HepG2 (cell line): Measurements from ENCODE around the gene ALDOA. TPM values are rescaled to one million over a fixed set of nuclear protein-coding genes. Genes with fewer than 3 reads are reported as not detected.

Experiments used
- AGO2 ChIP-seq: fragments of 200-400 bp; formaldehyde crosslinking; optimal IDR thresholded peaks from 2 replicates; pipeline ENCODE3; 2017; ENCODE audit warnings: mild to moderate bottlenecking, low read depth, low read length, moderate library complexity
- FOSL2 ChIP-seq: sonication (generic); formaldehyde crosslinking; IDR thresholded peaks from 2 replicates; pipeline ENCODE4 v1.4.0; 2020; ENCODE audit warnings: missing genetic modification reagents
- FOXM1 ChIP-seq: sonication (generic); formaldehyde crosslinking; IDR thresholded peaks from 2 replicates; pipeline ENCODE4 v1.5.0; 2020; ENCODE audit warnings: missing genetic modification reagents
- HDAC2 ChIP-seq: sonication (generic); formaldehyde crosslinking; IDR thresholded peaks from 2 replicates; pipeline ENCODE4 v1.4.0; 2020; ENCODE audit warnings: missing genetic modification reagents
- ISX ChIP-seq: sonication (generic); formaldehyde crosslinking; conservative IDR thresholded peaks from 2 replicates; pipeline ENCODE4 v1.5.0; 2020; ENCODE audit warnings: missing genetic modification reagents
- KLF11 ChIP-seq: IDR thresholded peaks from 2 replicates; pipeline ENCODE4 v1.6.1; 2016; ENCODE audit warnings: missing compliant biosample characterization
- KLF6 ChIP-seq: IDR thresholded peaks from 2 replicates; pipeline ENCODE4 v1.8.0; 2016; ENCODE audit warnings: missing biosample characterization, missing genetic modification reagents
- NCOR1 ChIP-seq: fragments of 200-600 bp; sonication (generic); IDR thresholded peaks from 2 replicates; pipeline ENCODE4 v1.7.0; 2017; ENCODE audit warnings: antibody characterized with exemption, low read length, borderline replicate concordance
- SMC3 ChIP-seq: IDR thresholded peaks from 2 replicates; pipeline ENCODE4 v1.6.1; 2011; ENCODE audit warnings: low read length, improper control_type of control experiment
- TEAD3 ChIP-seq: optimal IDR thresholded peaks from 2 replicates; pipeline ENCODE3; 2016; ENCODE audit warnings: borderline replicate concordance
- USF2 ChIP-seq, 2 experiments: sonication (generic) in 1 of 2; formaldehyde crosslinking in 1 of 2; IDR thresholded peaks; 2 replicates each; pipeline versions ENCODE4 v1.5.1 to v1.6.1; 2011 to 2020; ENCODE audit warnings: borderline replicate concordance in 1 of 2, low read depth in 1 of 2, low read length in 1 of 2, mild to moderate bottlenecking in 1 of 2, missing genetic modification reagents in 1 of 2, moderate library complexity in 1 of 2
- ZBTB8A ChIP-seq: sonication (generic); formaldehyde crosslinking; IDR thresholded peaks from 2 replicates; pipeline ENCODE4 v1.4.0; 2020; ENCODE audit warnings: mild to moderate bottlenecking, low read depth, missing genetic modification reagents, borderline replicate concordance
- ZFP82 ChIP-seq: sonication (generic); formaldehyde crosslinking; IDR thresholded peaks from 2 replicates; pipeline ENCODE4 v1.5.1; 2020; ENCODE audit warnings: mild to moderate bottlenecking, missing genetic modification reagents, borderline replicate concordance
- ZNF232 ChIP-seq: sonication (generic); formaldehyde crosslinking; IDR thresholded peaks from 2 replicates; pipeline ENCODE4 v1.4.0; 2020; ENCODE audit warnings: missing genetic modification reagents, borderline replicate concordance
- ZNF281 ChIP-seq: sonication (generic); formaldehyde crosslinking; IDR thresholded peaks from 2 replicates; pipeline ENCODE4 v1.4.0; 2020; ENCODE audit warnings: missing genetic modification reagents, borderline replicate concordance
- ZNF441 ChIP-seq: sonication (generic); formaldehyde crosslinking; IDR thresholded peaks from 2 replicates; pipeline ENCODE4 v1.7.0; 2021; ENCODE audit warnings: missing genetic modification reagents, borderline replicate concordance
- ZNF777 ChIP-seq: sonication (generic); formaldehyde crosslinking; IDR thresholded peaks from 2 replicates; pipeline ENCODE4 v1.4.0; 2020; ENCODE audit warnings: missing genetic modification reagents
- polyA plus RNA-seq, 8 experiments: library from polyadenylated mRNA; depleted of rRNA in 3 of 8; stranded (reverse) in 7 of 8; unstranded in 1 of 8; fragments of >200 nt; fragmentation: Illumina TruSeq in 4 of 8; extraction: Trizol in 4 of 8; gene quantifications; 2 replicates each; pipeline versions ENCODE4 v1.2.1 to v1.2.3, GENCODE V29; 2011 to 2016; ENCODE audit warnings: low read depth in 4 of 8, missing spikeins in 1 of 8, mixed read lengths in 1 of 8; ENCODE audit not compliant: insufficient read depth in 1 of 8
- total RNA-seq, 5 experiments: library from RNA; depleted of rRNA; stranded (reverse); fragments of >200 nt; fragmentation: Illumina TruSeq; extraction: Trizol; gene quantifications; 2 replicates each; pipeline ENCODE4 v1.2.3, GENCODE V29; 2016; ENCODE audit warnings: low read depth in 1 of 5
- TF ChIP-seq, protein P1 (sequence below): sonication (generic); formaldehyde crosslinking; conservative IDR thresholded peaks from 2 replicates; pipeline ENCODE4 v1.8.0; 2022; ENCODE audit warnings: missing genetic modification reagents
- TF ChIP-seq, protein P2 (sequence below): sonication (generic); formaldehyde crosslinking; IDR thresholded peaks from 2 replicates; pipeline ENCODE4 v1.8.0; 2022; ENCODE audit warnings: missing genetic modification reagents, mild to moderate bottlenecking, moderate library complexity, borderline replicate concordance
- TF ChIP-seq, protein P3 (sequence below): sonication (generic); formaldehyde crosslinking; conservative IDR thresholded peaks from 2 replicates; pipeline ENCODE4 v1.4.0; 2020; ENCODE audit warnings: missing genetic modification reagents

Gene ALDOA
- total and polyA plus RNA-seq, 2 of the 13 experiments (the other 11 are each of a cell fraction or from before 2014, with no cell fraction given), result 925 to 1,884 TPM

- TF ChIP-seq, protein P1, sequence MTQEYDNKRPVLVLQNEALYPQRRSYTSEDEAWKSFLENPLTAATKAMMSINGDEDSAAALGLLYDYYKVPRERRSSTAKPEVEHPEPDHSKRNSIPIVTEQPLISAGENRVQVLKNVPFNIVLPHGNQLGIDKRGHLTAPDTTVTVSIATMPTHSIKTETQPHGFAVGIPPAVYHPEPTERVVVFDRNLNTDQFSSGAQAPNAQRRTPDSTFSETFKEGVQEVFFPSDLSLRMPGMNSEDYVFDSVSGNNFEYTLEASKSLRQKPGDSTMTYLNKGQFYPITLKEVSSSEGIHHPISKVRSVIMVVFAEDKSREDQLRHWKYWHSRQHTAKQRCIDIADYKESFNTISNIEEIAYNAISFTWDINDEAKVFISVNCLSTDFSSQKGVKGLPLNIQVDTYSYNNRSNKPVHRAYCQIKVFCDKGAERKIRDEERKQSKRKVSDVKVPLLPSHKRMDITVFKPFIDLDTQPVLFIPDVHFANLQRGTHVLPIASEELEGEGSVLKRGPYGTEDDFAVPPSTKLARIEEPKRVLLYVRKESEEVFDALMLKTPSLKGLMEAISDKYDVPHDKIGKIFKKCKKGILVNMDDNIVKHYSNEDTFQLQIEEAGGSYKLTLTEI (CRISPR knock-in tag), result no peak
- no peak for TF ChIP-seq ZBTB8A (CRISPR knock-in tag)
- no peak for TF ChIP-seq AGO2
- no peak for TF ChIP-seq FOXM1 (CRISPR knock-in tag)
- no peak for TF ChIP-seq NCOR1
- TF ChIP-seq FOSL2 (CRISPR knock-in tag), result peak; percentile 27; the same call in 1 of the 2 replicates
- no peak for TF ChIP-seq SMC3
- TF ChIP-seq USF2 (IDR thresholded peaks at IDR 0.05; ENCODE audit: low read depth, low read length), result no peak
- TF ChIP-seq USF2 (CRISPR knock-in tag; IDR thresholded peaks at IDR 0.05; ENCODE audit: borderline replicate concordance), result no peak
- no peak for TF ChIP-seq TEAD3 (CRISPR knock-in tag)
- no peak for TF ChIP-seq ZNF777
- no peak for TF ChIP-seq KLF11 (CRISPR knock-in tag)
- no peak for TF ChIP-seq ZNF441
- TF ChIP-seq, protein P2, sequence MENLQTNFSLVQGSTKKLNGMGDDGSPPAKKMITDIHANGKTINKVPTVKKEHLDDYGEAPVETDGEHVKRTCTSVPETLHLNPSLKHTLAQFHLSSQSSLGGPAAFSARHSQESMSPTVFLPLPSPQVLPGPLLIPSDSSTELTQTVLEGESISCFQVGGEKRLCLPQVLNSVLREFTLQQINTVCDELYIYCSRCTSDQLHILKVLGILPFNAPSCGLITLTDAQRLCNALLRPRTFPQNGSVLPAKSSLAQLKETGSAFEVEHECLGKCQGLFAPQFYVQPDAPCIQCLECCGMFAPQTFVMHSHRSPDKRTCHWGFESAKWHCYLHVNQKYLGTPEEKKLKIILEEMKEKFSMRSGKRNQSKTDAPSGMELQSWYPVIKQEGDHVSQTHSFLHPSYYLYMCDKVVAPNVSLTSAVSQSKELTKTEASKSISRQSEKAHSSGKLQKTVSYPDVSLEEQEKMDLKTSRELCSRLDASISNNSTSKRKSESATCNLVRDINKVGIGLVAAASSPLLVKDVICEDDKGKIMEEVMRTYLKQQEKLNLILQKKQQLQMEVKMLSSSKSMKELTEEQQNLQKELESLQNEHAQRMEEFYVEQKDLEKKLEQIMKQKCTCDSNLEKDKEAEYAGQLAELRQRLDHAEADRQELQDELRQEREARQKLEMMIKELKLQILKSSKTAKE (CRISPR knock-in tag), result no peak; the same call in 1 of the 2 replicates
- 0 out of 2 replicates have a peak, but pooled peaks have one; percentile 63 for TF ChIP-seq KLF6
- no peak for TF ChIP-seq ISX (CRISPR knock-in tag)
- TF ChIP-seq ZNF232 (CRISPR knock-in tag), result no peak
- TF ChIP-seq, protein P3, sequence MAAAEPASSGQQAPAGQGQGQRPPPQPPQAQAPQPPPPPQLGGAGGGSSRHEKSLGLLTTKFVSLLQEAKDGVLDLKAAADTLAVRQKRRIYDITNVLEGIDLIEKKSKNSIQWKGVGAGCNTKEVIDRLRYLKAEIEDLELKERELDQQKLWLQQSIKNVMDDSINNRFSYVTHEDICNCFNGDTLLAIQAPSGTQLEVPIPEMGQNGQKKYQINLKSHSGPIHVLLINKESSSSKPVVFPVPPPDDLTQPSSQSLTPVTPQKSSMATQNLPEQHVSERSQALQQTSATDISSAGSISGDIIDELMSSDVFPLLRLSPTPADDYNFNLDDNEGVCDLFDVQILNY (CRISPR knock-in tag), result no peak
- no peak for TF ChIP-seq ZFP82 (CRISPR knock-in tag)
- TF ChIP-seq ZNF281 (CRISPR knock-in tag), result no peak
- TF ChIP-seq HDAC2, result no peak
These were observed 37.0 kb upstream of the ALDOA start (continued) for GRCh38 chr16:30028438-30029076.
